ENCODE results near the gene KIAA0232. TPM values are rescaled to one million over a fixed set of nuclear protein-coding genes. Genes with fewer than 3 reads are reported as not detected.

The KIAA0232 gene
- total and polyA plus RNA-seq, 9 of the 15 experiments (the other 6 are each of a cell fraction or from before 2014, with no cell fraction given): 3.5 to 17.4 (median 13.0) TPM

DNA sequence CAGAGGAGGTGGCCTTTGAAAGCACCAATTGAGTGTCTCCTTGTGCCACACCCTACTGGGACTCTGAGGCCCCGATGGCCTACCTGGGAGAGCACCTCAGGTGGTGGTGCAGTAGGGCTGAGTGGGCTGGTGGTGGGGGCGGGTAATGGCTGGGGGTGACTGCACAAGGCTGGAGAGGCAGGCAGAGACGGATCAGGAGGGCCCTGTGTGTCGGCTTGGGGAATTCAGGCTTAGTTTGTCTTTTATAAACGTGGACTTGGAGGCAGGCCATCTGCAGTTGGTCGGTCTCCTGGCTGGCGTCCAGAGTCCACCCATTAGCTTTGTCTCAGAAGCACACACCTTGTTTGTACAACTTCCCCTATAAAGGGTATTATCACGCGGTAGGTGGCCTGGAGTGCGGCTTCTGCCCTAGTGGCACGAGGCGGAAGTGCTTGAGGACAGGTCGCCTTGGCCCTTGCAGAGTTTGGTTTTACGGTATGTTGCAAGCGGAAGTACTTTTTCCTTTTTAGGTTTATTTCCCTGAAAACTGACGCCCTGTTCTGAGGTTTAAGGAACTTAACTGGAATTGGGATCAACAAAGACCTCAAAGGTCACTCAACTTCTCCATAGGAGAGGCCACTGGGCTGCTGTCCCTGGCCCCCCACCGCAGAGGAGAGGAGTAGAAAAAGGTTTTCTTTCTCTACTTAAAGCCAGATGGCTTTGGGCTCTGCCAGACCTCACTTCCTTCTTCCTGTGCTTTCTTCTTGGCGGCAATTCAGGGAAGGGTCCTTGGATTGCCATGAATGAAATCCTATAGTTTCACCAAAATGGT lies 135.1 kb downstream of the KIAA0232 start (continued):
- TF ChIP-seq CREB3 (tag; conservative IDR thresholded peaks at IDR 0.05; ENCODE audit: low read depth) (no peak), FOXM1 (IDR thresholded peaks at IDR 0.05; ENCODE audit: low read depth) (no peak), FOXM1 (CRISPR knock-in tag; IDR thresholded peaks at IDR 0.05; ENCODE audit: low read depth) (no peak), ETV6 (IDR thresholded peaks at IDR 0.05; ENCODE audit: borderline replicate concordance in 1 of 2, low read depth in 2 of 2, low read length in 1 of 2) (peak in 1 of 2 experiments; percentile 63; a peak in 1 of 4 replicates), ETV6 (CRISPR knock-in tag; IDR thresholded peaks at IDR 0.05; ENCODE audit: borderline replicate concordance) (no peak), ETV1 (tag; conservative IDR thresholded peaks at IDR 0.05; ENCODE audit: low read depth) (peak; percentile 34; the same call in 1 of the 2 replicates), NFRKB (IDR thresholded peaks at IDR 0.05; ENCODE audit: low read depth) (peak; percentile 62; the same call in 1 of the 2 replicates)
- TF ChIP-seq, protein P1, sequence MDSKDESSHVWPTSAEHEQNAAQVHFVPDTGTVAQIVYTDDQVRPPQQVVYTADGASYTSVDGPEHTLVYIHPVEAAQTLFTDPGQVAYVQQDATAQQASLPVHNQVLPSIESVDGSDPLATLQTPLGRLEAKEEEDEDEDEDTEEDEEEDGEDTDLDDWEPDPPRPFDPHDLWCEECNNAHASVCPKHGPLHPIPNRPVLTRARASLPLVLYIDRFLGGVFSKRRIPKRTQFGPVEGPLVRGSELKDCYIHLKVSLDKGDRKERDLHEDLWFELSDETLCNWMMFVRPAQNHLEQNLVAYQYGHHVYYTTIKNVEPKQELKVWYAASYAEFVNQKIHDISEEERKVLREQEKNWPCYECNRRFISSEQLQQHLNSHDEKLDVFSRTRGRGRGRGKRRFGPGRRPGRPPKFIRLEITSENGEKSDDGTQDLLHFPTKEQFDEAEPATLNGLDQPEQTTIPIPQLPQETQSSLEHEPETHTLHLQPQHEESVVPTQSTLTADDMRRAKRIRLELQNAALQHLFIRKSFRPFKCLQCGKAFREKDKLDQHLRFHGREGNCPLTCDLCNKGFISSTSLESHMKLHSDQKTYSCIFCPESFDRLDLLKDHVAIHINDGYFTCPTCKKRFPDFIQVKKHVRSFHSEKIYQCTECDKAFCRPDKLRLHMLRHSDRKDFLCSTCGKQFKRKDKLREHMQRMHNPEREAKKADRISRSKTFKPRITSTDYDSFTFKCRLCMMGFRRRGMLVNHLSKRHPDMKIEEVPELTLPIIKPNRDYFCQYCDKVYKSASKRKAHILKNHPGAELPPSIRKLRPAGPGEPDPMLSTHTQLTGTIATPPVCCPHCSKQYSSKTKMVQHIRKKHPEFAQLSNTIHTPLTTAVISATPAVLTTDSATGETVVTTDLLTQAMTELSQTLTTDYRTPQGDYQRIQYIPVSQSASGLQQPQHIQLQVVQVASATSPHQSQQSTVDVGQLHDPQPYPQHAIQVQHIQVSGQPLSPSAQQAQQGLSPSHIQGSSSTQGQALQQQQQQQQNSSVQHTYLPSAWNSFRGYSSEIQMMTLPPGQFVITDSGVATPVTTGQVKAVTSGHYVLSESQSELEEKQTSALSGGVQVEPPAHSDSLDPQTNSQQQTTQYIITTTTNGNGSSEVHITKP (IDR thresholded peaks at IDR 0.05; ENCODE audit: partially characterized antibody): peak; percentile 7
- TF ChIP-seq, protein P2, sequence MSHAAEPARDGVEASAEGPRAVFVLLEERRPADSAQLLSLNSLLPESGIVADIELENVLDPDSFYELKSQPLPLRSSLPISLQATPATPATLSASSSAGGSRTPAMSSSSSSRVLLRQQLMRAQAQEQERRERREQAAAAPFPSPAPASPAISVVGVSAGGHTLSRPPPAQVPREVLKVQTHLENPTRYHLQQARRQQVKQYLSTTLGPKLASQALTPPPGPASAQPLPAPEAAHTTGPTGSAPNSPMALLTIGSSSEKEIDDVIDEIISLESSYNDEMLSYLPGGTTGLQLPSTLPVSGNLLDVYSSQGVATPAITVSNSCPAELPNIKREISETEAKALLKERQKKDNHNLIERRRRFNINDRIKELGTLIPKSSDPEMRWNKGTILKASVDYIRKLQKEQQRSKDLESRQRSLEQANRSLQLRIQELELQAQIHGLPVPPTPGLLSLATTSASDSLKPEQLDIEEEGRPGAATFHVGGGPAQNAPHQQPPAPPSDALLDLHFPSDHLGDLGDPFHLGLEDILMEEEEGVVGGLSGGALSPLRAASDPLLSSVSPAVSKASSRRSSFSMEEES (CRISPR knock-in tag; IDR thresholded peaks at IDR 0.05): no peak; the same call in 1 of the 2 replicates
- TF ChIP-seq, protein P3, sequence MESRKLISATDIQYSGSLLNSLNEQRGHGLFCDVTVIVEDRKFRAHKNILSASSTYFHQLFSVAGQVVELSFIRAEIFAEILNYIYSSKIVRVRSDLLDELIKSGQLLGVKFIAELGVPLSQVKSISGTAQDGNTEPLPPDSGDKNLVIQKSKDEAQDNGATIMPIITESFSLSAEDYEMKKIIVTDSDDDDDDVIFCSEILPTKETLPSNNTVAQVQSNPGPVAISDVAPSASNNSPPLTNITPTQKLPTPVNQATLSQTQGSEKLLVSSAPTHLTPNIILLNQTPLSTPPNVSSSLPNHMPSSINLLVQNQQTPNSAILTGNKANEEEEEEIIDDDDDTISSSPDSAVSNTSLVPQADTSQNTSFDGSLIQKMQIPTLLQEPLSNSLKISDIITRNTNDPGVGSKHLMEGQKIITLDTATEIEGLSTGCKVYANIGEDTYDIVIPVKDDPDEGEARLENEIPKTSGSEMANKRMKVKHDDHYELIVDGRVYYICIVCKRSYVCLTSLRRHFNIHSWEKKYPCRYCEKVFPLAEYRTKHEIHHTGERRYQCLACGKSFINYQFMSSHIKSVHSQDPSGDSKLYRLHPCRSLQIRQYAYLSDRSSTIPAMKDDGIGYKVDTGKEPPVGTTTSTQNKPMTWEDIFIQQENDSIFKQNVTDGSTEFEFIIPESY (CRISPR knock-in tag; IDR thresholded peaks at IDR 0.05): peak; percentile 32; the same call in 1 of the 2 replicates
- TF ChIP-seq, protein P4, sequence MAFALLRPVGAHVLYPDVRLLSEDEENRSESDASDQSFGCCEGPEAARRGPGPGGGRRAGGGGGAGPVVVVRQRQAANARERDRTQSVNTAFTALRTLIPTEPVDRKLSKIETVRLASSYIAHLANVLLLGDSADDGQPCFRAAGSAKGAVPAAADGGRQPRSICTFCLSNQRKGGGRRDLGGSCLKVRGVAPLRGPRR (CRISPR knock-in tag; IDR thresholded peaks at IDR 0.05): peak; percentile 54; the same call in 1 of the 2 replicates

Data from K562 (cell line).